Measurements from ENCODE around the gene DGAT2. TPM values are rescaled to one million over a fixed set of nuclear protein-coding genes. Genes with fewer than 3 reads are reported as not detected.

DGAT2 gene
- total RNA-seq, 6 donors from 2014 or later = 2.1 to 17.3 (median 10.4) TPM

- no peak for ATAC-seq (ENCODE audit: low FRiP score in 2 of 2)
- WGBS, 2 donors = 97 to 100% methylated on average over 7 to 8 of the region's 8 CpGs
- H3K36me3 ChIP-seq = no peaks in the 10 kb centered on the region
- H3K4me3 ChIP-seq = no peak overlapping the region
- no peaks in the 10 kb centered on the region for H3K9me3 ChIP-seq
- H3K27ac ChIP-seq = no peak overlapping the region
- H3K27me3 ChIP-seq = no peaks in the 10 kb centered on the region
- TF ChIP-seq EP300 (IDR thresholded peaks at IDR 0.05) (no peak), POLR2A (IDR thresholded peaks at IDR 0.05) (no peak), POLR2AphosphoS5 (IDR thresholded peaks at IDR 0.05) (no peak), CTCF (IDR thresholded peaks at IDR 0.05) (no peak)
- no peak for DNase-seq
- peaks cover 0 to 6% (median 3%) of the 10 kb centered on the region in 4 donors for H3K4me1 ChIP-seq
Measured at GRCh38 chr11:75800136-75800675, 31.6 kb downstream of the DGAT2 start.

- ATAC-seq (ENCODE audit: low FRiP score in 2 of 2) (no peak), DNase-seq (no peak)
- 81 to 82% methylated on average over 5 to 6 of the region's 6 CpGs for WGBS, 2 donors
- Histone ChIP-seq H3K27me3 (no peaks in the 10 kb centered on the region), H3K27ac (no peak overlapping the region), H3K4me3 (no peak overlapping the region), H3K4me1 (peaks cover 0 to 6% (median 3%) of the 10 kb centered on the region in 4 donors), H3K36me3 (no peaks in the 10 kb centered on the region), H3K9me3 (no peaks in the 10 kb centered on the region)
- TF ChIP-seq POLR2A (IDR thresholded peaks at IDR 0.05) = no peak
- TF ChIP-seq EP300 (IDR thresholded peaks at IDR 0.05) = no peak
- no peak for TF ChIP-seq CTCF (IDR thresholded peaks at IDR 0.05)
- no peak for TF ChIP-seq POLR2AphosphoS5 (IDR thresholded peaks at IDR 0.05)
Measured at GRCh38 chr11:75800728-75801361, 32.3 kb downstream of the DGAT2 start.

GRCh38 chr11:75801362-75802020 lies 32.9 kb downstream of the DGAT2 start:
- ATAC-seq (ENCODE audit: low FRiP score in 2 of 2) = peak in 1 of 2 donors; percentile 69
- peak in 1 of 2 donors; percentile 74 for DNase-seq
- 64 to 82% methylated on average over 8 to 9 of the region's 9 CpGs for WGBS, 2 donors
- no peaks in the 10 kb centered on the region for H3K36me3 ChIP-seq
- H3K4me3 ChIP-seq = no peak overlapping the region
- TF ChIP-seq POLR2A (IDR thresholded peaks at IDR 0.05) = no peak
- no peak for TF ChIP-seq CTCF (IDR thresholded peaks at IDR 0.05)
- TF ChIP-seq POLR2AphosphoS5 (IDR thresholded peaks at IDR 0.05) = no peak
- TF ChIP-seq EP300 (IDR thresholded peaks at IDR 0.05) = no peak
- peaks cover 0 to 6% (median 3%) of the 10 kb centered on the region in 4 donors for H3K4me1 ChIP-seq
- no peaks in the 10 kb centered on the region for H3K9me3 ChIP-seq
- no peak overlapping the region for H3K27ac ChIP-seq
- H3K27me3 ChIP-seq = no peaks in the 10 kb centered on the region

GRCh38 chr11:75802021-75802912 lies 33.7 kb downstream of the DGAT2 start:
- Histone ChIP-seq H3K4me3 (no peak overlapping the region), H3K4me1 (peaks cover 0 to 6% (median 3%) of the 10 kb centered on the region in 4 donors), H3K27me3 (no peaks in the 10 kb centered on the region), H3K9me3 (no peaks in the 10 kb centered on the region), H3K27ac (no peak overlapping the region), H3K36me3 (no peaks in the 10 kb centered on the region)
- ATAC-seq (ENCODE audit: low FRiP score in 2 of 2) (no peak), DNase-seq (peak in 1 of 2 donors; percentile 32)
- WGBS, 2 donors = 85 to 87% methylated on average over 11 to 12 of the region's 12 CpGs
- TF ChIP-seq CTCF (IDR thresholded peaks at IDR 0.05) (no peak), EP300 (IDR thresholded peaks at IDR 0.05) (no peak), POLR2A (IDR thresholded peaks at IDR 0.05) (no peak), POLR2AphosphoS5 (IDR thresholded peaks at IDR 0.05) (no peak)

Measured in upper lobe of left lung (tissue), 6 donors.